Astrocyte of the cerebellum (primary cell): ENCODE data around the gene ELN.
"Not testable (repeated sequence)": the region's sequence is repeated elsewhere in the genome, so short reads cannot be mapped to it uniquely, and the experiment has no call there.

Experiments
- DNase-seq: peaks from one replicate; pipeline ENCODE4 v3.0.0-alpha.2; 2011; ENCODE audit warnings: low read depth
- H3K4me3 ChIP-seq: 2 replicates; pipeline ENCODE4 v1.5.1; 2011; ENCODE audit warnings: mild to moderate bottlenecking, low read depth, low read length, moderate library complexity
- CTCF ChIP-seq: IDR thresholded peaks from 2 replicates; pipeline ENCODE4 v1.5.1; 2012; ENCODE audit warnings: low read length, low read depth, moderate library complexity, mild to moderate bottlenecking; ENCODE audit errors: missing control alignments
- in situ Hi-C: cut with HindIII; loops from 2 replicates; pipeline ENCODE4 v1.10.0; 2017; ENCODE audit warnings: low sequenced_read_pairs

Gene ELN

DNA sequence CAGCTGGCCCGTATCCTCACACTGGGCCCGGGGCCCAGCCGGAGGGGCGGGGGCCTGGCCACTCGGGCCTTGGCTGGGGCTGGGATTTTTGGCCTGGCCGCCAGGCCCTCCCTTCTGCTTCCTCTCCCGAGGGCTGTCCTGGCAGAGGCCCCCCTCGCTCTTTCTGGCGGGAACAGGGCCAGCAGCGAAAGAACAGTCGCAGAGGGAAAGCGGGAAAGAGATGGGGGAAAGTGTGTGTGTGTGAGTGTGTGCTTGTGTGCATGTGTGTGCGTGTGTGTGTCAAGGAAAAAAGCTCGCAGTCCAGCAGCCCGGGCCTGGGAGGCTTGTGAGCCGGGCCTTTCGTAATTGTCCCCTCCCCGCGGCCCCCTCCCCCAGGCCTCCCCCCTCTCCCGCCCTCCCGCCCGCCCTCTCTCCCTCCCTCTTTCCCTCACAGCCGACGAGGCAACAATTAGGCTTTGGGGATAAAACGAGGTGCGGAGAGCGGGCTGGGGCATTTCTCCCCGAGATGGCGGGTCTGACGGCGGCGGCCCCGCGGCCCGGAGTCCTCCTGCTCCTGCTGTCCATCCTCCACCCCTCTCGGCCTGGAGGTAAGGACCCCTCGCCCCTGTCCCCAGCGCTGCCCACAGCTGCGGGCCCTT lies at the start of gene ELN:
TSS of gene ELN (plus strand) at position 491 of the 638 bp plus-strand sequence. CDS start at position 506, 15 bp downstream.
- peak within 1 kb of the TSS; percentile 31 for H3K4me3 ChIP-seq
- in situ Hi-C loops = no loop called here
- no peak for DNase-seq
- no peak for TF ChIP-seq CTCF

DNA sequence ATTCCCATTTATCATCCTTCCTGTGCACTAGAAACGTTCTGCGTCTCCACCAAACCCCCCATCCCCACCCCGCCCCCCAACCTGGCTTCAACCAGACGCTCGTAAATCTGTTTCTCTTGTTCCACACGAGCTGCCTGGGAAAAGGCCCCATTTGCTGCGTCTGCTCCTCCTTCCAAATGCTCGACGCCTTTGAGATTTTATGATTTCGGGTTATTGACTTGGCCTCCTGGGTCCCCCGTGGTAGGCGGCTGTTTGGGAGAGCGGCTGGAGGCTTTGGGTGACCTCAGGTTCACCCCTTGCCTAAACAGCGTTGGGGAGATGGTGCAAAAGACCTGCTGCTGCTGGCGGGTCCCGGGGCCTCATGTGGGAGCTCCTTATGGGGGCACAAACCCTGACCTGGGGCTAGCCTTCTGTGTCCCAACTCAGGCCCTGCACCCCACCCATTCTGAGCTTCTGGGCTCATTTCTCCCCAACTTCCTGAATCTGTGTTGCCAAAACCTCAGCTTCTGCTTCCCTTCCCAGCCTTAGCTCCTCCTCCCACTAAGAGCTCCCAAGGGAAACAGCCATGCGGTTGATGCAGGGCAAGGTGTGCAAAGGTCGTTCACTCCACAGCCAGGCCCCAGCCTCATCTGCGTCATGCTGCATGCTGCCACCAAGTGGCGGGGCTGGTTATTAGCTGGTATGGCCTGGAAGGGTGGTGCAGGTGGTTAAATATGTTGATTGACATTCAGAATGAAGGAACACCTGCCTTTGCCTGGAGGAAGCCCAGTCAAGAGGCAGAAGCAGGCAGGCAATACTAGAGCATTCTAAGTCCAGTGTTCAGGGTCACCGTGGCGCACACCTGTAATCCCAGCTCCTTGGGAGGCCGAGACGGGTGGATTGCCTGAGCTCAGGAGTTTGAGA lies 49.1 kb upstream of the ELN start:
- peak; percentile 29 for TF ChIP-seq CTCF
- DNase-seq = no peak
- in situ Hi-C loops = no loop called here
- H3K4me3 ChIP-seq = no peak overlapping the region

GRCh38 chr7:73979656-73980055 lies 48.3 kb upstream of the ELN start:
- in situ Hi-C loops, DNase-seq, H3K4me3 ChIP-seq: not testable (repeated sequence)

- H3K4me3 ChIP-seq = no peak overlapping the region
- in situ Hi-C loops = no loop called here
- DNase-seq = no peak
- no peak for TF ChIP-seq CTCF
These were observed 47.8 kb upstream of the ELN start for GRCh38 chr7:73980206-73980605.

GRCh38 chr7:73981933-73982332 lies 46.0 kb upstream of the ELN start:
- TF ChIP-seq CTCF = no peak
- no peak for DNase-seq
- H3K4me3 ChIP-seq = no peak overlapping the region
- in situ Hi-C loops = no loop called here

GRCh38 chr7:73983437-73984164 lies 44.4 kb upstream of the ELN start:
- in situ Hi-C loops = no loop called here
- no peak for TF ChIP-seq CTCF
- no peak overlapping the region for H3K4me3 ChIP-seq
- DNase-seq = no peak
